Fibroblast of pulmonary artery (primary cell): ENCODE measurements around the gene AGAP5.
"Not testable (repeated sequence)": the region's sequence is repeated elsewhere in the genome, so short reads cannot be mapped to it uniquely, and the experiment has no call there.

Source experiments
- DNase-seq: peaks from one replicate; pipeline ENCODE4 v3.0.0-alpha.2; 2010; ENCODE audit warnings: low read depth
- H3K4me3 ChIP-seq: replicated peaks from 2 replicates; pipeline ENCODE4 v1.5.1; 2011; ENCODE audit warnings: low read depth, mild to moderate bottlenecking, control low read depth, low read length, moderate library complexity
- CTCF ChIP-seq: IDR thresholded peaks from 2 replicates; pipeline ENCODE4 v1.5.1; 2011; ENCODE audit warnings: mild to moderate bottlenecking, control low read depth, low read length, inconsistent platforms; ENCODE audit errors: missing control alignments

AGAP5 gene

GRCh38 chr10:73723516-73723915, 25.6 kb upstream of the AGAP5 start:
- H3K4me3 ChIP-seq, result no peak overlapping the region
- TF ChIP-seq CTCF, result no peak
- no peak for DNase-seq

GRCh38 chr10:73720561-73720960, 22.7 kb upstream of the AGAP5 start:
- DNase-seq, H3K4me3 ChIP-seq: not testable (repeated sequence)

DNA sequence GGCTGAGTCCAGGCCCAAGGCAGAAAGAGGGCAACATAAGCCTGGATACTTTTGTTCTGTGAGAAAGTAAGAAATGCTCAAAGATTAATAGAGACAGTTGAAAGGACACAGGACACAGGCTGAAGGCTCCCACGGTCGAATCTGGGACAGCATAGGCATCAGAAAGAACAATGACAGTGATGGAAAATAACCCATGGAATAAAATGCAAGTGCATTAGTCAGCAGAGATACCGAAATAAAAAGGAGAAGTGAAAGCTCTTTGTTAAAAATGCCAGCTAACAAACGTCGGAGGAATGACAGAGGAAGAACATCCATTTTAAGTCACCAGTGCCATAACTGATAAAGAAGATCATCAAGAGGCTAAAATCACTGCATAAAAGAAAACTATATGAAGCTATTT, 19.6 kb upstream of the AGAP5 start:
- DNase-seq, result no peak
- no peak for TF ChIP-seq CTCF
- H3K4me3 ChIP-seq, result no peak overlapping the region

GRCh38 chr10:73716251-73716650, 18.3 kb upstream of the AGAP5 start:
- TF ChIP-seq CTCF, result no peak
- DNase-seq, result no peak
- H3K4me3 ChIP-seq, result no peak overlapping the region

DNA sequence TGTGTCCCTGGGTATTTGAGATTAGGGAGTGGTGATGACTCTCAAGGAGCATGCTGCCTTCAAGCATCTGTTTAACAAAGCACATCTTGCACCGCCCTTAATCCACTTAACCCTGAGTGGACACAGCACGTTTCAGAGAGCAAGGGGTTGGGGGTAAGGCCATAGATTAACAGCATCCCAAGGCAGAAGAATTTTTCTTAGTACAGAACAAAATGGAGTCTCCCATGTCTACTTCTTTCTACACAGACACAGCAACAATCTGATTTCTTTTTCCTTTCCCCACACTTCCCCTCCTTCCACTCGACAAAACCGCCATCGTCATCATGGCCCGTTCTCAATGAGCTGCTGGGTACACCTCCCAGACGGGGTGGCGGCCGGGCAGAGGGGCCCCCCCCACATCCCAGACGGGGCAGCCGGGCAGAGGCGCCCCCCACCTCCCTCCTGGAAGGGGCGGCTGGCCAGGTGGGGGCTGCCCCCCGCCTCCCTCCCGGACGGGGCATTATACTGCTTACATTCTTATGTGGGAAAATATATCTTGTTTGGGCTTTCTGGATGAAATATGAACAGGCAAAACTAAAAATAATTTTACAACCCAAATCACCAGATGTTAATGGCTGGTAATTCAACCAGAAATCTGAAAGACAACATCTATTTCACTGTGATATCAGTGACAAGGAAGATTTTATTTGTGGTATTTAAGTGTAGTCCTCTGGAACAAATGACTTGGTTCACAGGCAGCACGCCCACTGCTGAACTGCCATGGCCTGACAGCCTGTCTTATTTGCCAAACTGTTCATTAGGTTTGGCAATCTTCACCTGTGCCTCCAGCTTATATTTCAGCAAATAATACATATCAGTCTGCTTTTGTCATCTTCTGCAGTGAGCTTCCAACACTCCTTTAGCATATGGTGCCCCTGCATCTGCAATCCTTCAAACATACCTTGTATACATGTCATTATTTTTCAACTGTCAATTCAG, 17.6 kb upstream of the AGAP5 start:
- H3K4me3 ChIP-seq, DNase-seq: not testable (repeated sequence)

DNA sequence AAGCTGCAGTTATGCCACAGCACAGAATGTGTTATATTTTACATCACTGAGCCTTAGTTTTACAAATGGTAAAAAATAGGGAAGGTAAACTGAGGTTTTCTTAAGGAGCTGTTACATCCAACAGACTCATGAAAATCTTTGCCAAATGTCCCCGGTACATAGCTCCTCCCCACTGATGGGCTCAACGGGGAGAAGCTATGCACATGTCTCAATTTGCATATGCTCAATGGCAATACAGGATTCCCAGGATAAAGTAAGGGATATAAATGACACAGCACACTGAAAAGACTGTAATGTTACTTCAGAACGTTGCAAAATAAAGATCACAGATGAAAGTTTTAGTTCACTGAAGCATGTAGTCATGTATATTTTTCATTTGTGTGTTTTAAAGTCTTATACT, 16.6 kb upstream of the AGAP5 start:
- not testable (repeated sequence) for H3K4me3 ChIP-seq, DNase-seq

DNA sequence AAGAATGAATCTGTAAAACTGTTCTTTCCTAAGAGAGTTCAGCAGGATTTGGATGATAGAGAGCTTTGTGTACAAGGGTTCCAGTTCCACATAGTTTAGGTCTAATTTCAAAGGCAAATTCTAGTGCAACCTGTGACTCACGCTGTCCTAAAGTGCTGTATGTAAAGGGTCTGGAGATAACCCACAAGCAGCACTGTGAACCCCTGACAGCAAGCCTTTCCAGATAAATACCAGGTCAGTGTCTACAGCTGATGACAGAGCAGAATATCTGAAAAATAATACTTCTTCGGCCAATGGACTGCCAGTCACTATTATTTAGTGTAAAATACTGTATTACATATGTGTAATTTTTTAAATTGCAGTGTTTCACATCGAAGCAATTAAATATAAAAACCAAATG, 16.0 kb upstream of the AGAP5 start:
- H3K4me3 ChIP-seq, result not testable (repeated sequence)

DNA sequence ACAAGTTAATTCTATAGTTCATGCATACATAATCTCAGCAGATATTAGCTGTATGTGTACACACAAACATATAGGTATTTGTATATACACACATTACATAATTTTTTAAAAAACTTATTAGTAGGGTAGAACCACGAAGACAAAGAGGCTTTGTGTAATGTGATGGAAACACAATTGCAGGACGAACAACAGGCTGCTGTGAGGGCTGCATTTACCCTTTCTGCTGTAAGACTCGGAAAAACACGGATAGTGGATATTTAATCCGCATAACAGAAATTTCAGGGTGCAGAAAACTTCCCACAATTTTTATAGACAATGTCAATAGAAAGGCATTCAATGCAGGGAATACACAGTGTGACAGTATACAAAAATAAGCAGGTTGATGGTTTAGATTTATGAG, 13.8 kb upstream of the AGAP5 start:
- not testable (repeated sequence) for DNase-seq, H3K4me3 ChIP-seq

More for the DNA sequence above, 16.0 kb upstream of the AGAP5 start:
- DNase-seq, result peak; percentile 7

DNA sequence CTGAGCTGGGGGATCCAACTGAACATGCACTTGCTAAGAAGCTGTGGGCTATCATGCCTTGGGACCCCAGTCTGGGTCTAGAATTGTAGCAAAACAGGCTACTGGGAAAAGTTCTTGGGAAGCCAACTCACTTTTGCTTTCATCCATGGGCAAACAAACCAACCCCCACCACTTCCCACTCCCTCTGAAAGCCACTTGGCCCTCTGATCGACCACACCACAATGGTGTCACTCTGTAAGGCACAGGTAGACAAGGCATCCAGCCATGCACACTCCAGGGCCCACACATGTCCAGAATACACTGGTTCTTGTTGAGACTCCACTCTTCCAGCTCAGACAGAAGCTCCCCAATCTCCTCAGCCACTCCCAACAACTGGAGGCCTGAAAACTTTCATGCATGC, 10.2 kb upstream of the AGAP5 start:
- not testable (repeated sequence) for H3K4me3 ChIP-seq, DNase-seq

GRCh38 chr10:73707628-73708027, 9.7 kb upstream of the AGAP5 start:
- H3K4me3 ChIP-seq, DNase-seq: not testable (repeated sequence)

DNA sequence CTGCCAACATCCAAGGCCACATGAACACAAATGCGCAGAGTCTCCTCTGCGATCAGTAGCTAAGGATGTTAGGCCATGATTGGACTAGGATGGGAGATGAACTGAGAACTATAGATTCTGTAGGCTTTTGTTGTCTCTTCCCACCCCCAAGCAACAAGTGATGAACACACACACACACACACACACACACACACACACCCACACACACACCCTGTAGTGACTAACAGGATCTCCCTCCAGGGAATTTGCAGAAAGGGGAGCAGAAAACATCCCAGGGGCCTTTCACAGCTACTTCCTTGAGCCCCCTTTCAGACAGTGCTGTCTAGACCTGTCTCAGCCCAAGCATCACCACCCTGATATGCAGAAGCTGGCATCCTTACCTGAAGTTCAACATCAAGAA, 8.6 kb upstream of the AGAP5 start:
- H3K4me3 ChIP-seq, DNase-seq: not testable (repeated sequence)

GRCh38 chr10:73705506-73706072, 7.7 kb upstream of the AGAP5 start:
- not testable (repeated sequence) for DNase-seq, H3K4me3 ChIP-seq

DNA sequence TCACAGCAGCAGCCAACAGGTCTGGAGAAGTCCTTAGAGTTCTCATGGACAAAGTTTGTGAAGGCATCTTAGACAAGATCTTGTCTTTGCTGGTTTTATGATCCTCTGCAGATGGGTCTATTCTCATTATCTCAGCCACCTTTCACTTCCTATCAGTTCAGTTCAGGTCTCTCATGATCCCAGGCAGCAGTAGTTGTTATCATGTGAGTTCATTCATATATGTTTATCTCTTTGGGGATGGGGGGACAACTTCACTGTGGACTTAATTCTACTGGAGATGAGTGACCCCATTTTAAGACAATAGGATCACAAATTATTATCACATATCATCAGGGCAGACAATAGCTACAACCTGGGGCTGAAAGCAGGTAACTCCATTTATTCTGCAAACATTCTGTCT, 6.0 kb upstream of the AGAP5 start:
- DNase-seq, result not testable (repeated sequence)

GRCh38 chr10:73698819-73699218, 910 bp upstream of the AGAP5 start:
- not testable (repeated sequence) for DNase-seq, H3K4me3 ChIP-seq

More for the DNA sequence above, 6.0 kb upstream of the AGAP5 start:
- H3K4me3 ChIP-seq, result not testable (repeated sequence)

DNA sequence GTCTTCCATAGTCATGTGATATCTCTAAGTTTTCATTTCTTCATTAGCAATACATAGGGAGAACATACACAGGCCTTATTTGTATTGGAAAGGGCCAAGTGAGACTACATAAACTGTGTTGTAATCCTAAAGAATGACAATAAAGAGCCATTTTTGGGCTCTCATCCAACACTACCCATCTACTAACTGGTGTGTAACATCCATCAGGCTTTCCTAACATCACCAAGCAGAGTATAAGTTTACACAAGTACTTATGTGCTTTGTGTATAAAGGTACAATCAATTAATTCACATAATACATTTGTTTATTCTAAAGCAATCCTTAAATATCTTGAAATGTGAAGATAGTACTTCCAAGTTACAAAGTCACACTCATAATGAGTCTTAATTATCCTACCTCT, 2.6 kb downstream of the AGAP5 start:
- DNase-seq, result peak; percentile 18
- H3K4me3 ChIP-seq, result not testable (repeated sequence)

- not testable (repeated sequence) for H3K4me3 ChIP-seq, DNase-seq
These were observed 7.2 kb downstream of the AGAP5 start for GRCh38 chr10:73690755-73691154.
